Measurements from ENCODE around the gene FLT3.
"Not testable (repeated sequence)": the region's sequence is repeated elsewhere in the genome, so short reads cannot be mapped to it uniquely, and the experiment has no call there.

The FLT3 gene

DNA sequence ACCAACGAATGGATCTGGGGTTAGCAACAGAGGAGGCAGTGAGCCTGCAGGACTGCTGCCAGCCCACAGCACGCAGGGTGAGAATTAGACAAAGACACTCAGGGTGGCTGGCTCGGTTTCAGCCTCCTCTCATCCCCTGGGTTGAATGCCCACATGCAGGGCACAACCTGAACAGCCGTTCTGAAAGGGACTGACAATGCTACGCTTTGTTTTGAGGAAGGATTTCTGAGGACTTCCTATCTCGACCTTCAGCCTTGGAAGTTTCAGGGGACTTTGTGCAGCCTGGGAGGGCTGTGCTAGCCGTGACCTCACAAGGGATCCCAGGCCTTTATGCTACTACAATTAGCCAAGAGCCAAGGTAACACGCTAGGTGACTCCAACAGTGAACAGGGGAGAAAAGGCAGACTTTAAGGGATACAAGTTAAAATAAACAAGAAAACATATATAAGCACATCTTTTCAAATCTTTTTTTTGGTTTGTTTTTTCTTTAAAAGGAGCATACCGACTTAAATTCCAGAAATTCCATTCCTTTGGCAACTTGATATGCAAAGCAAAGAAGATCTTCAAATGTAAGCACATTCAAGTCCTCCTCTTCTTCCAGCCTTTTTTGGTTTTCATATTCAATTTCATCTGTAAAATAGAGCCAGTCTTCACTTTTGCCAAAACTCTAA is 77.4 kb downstream of the FLT3 start:
- no peak for DNase-seq
- no peaks in the 10 kb centered on the region for H3K36me3 ChIP-seq
- peaks cover 9% of the 10 kb centered on the region for H3K9me3 ChIP-seq (ENCODE audit: severe bottlenecking)
- H3K27me3 ChIP-seq (ENCODE audit: insufficient read depth, low read depth, severe bottlenecking), result peaks cover 72% of the 10 kb centered on the region
- no peak overlapping the region for H3K4me3 ChIP-seq (ENCODE audit: low read depth, low read length)
- TF ChIP-seq, protein P1, sequence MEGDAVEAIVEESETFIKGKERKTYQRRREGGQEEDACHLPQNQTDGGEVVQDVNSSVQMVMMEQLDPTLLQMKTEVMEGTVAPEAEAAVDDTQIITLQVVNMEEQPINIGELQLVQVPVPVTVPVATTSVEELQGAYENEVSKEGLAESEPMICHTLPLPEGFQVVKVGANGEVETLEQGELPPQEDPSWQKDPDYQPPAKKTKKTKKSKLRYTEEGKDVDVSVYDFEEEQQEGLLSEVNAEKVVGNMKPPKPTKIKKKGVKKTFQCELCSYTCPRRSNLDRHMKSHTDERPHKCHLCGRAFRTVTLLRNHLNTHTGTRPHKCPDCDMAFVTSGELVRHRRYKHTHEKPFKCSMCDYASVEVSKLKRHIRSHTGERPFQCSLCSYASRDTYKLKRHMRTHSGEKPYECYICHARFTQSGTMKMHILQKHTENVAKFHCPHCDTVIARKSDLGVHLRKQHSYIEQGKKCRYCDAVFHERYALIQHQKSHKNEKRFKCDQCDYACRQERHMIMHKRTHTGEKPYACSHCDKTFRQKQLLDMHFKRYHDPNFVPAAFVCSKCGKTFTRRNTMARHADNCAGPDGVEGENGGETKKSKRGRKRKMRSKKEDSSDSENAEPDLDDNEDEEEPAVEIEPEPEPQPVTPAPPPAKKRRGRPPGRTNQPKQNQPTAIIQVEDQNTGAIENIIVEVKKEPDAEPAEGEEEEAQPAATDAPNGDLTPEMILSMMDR (IDR thresholded peaks at IDR 0.05; ENCODE audit: low read depth, low read length), result no peak
- H3K27ac ChIP-seq, result no peak overlapping the region

GRCh38 chr13:28014301-28014700 is 86.1 kb downstream of the FLT3 start:
- Histone ChIP-seq H3K36me3 (no peaks in the 10 kb centered on the region), H3K4me3 (ENCODE audit: low read depth, low read length) (no peak overlapping the region), H3K27ac (no peak overlapping the region), H3K9me3 (ENCODE audit: severe bottlenecking) (peaks cover 3% of the 10 kb centered on the region), H3K27me3 (ENCODE audit: insufficient read depth, low read depth, severe bottlenecking) (peaks cover 83% of the 10 kb centered on the region)
- DNase-seq, result no peak
- TF ChIP-seq, protein P1 (IDR thresholded peaks at IDR 0.05; ENCODE audit: low read depth, low read length), result no peak

- no peak for DNase-seq
- H3K27ac ChIP-seq, result no peak overlapping the region
- H3K9me3 ChIP-seq (ENCODE audit: severe bottlenecking), result peaks cover 3% of the 10 kb centered on the region
- no peak overlapping the region for H3K4me3 ChIP-seq (ENCODE audit: low read depth, low read length)
- H3K36me3 ChIP-seq, result no peaks in the 10 kb centered on the region
- H3K27me3 ChIP-seq (ENCODE audit: insufficient read depth, low read depth, severe bottlenecking), result peaks cover 82% of the 10 kb centered on the region
- TF ChIP-seq, protein P1 (IDR thresholded peaks at IDR 0.05; ENCODE audit: low read depth, low read length), result no peak
These were observed 86.9 kb downstream of the FLT3 start for GRCh38 chr13:28013482-28013881.

DNA sequence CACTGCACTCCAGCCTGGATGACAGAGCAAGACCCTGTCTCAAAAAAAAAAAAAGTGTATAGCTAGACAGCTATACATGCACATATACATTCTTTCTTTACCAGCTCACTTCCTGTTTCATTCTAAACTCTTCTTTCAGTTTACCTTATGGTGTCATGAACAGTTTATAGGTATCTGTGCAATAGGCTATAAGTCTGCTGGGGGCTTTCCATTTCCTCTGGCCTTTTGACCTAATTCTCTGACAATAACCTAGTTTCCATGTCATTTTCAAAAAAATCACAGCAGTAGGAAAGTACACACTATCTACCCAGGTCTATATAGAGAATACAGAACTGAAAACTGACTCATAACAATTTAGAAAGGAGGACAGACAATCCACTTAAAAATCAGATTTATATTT is 87.5 kb downstream of the FLT3 start:
- H3K4me3 ChIP-seq (ENCODE audit: low read depth, low read length), result no peak overlapping the region
- H3K27me3 ChIP-seq (ENCODE audit: insufficient read depth, low read depth, severe bottlenecking), result peaks cover 82% of the 10 kb centered on the region
- no peak for DNase-seq
- no peaks in the 10 kb centered on the region for H3K9me3 ChIP-seq (ENCODE audit: severe bottlenecking)
- H3K27ac ChIP-seq, result no peak overlapping the region
- TF ChIP-seq, protein P1 (IDR thresholded peaks at IDR 0.05; ENCODE audit: low read depth, low read length), result no peak
- no peaks in the 10 kb centered on the region for H3K36me3 ChIP-seq

GRCh38 chr13:28012383-28012782 is 88.0 kb downstream of the FLT3 start:
- no peaks in the 10 kb centered on the region for H3K9me3 ChIP-seq (ENCODE audit: severe bottlenecking)
- peaks cover 83% of the 10 kb centered on the region for H3K27me3 ChIP-seq (ENCODE audit: insufficient read depth, low read depth, severe bottlenecking)
- H3K4me3 ChIP-seq (ENCODE audit: low read depth, low read length), result no peak overlapping the region
- no peaks in the 10 kb centered on the region for H3K36me3 ChIP-seq
- TF ChIP-seq, protein P1 (IDR thresholded peaks at IDR 0.05; ENCODE audit: low read depth, low read length), result no peak
- no peak overlapping the region for H3K27ac ChIP-seq
- DNase-seq, result no peak

- no peak overlapping the region for H3K4me3 ChIP-seq (ENCODE audit: low read depth, low read length)
- no peaks in the 10 kb centered on the region for H3K36me3 ChIP-seq
- H3K27ac ChIP-seq, result no peak overlapping the region
- H3K9me3 ChIP-seq (ENCODE audit: severe bottlenecking), result no peaks in the 10 kb centered on the region
- no peak for DNase-seq
- peaks cover 76% of the 10 kb centered on the region for H3K27me3 ChIP-seq (ENCODE audit: insufficient read depth, low read depth, severe bottlenecking)
- TF ChIP-seq, protein P1 (IDR thresholded peaks at IDR 0.05; ENCODE audit: low read depth, low read length), result no peak
These were observed 90.3 kb downstream of the FLT3 start for GRCh38 chr13:28010046-28010445.

- DNase-seq; H3K27ac ChIP-seq; H3K36me3 ChIP-seq; H3K4me3 ChIP-seq (ENCODE audit: low read depth, low read length); H3K9me3 ChIP-seq (ENCODE audit: severe bottlenecking): not testable (repeated sequence)
- H3K27me3 ChIP-seq (ENCODE audit: insufficient read depth, low read depth, severe bottlenecking), result peaks cover 56% of the 10 kb centered on the region
These were observed 95.4 kb downstream of the FLT3 start for GRCh38 chr13:28005016-28005415.

All from WERI-Rb-1 (cell line).